GM18867 (cell line): ENCODE results near the gene S100A8.
"Not testable (repeated sequence)": the region's sequence is repeated elsewhere in the genome, so short reads cannot be mapped to it uniquely, and the experiment has no call there.

ENCODE experiments used
- ATAC-seq: cut with Tn5 transposase; IDR thresholded peaks from one replicate; pipeline ENCODE4 v1.9.1; 2021; ENCODE audit warnings: mild to moderate bottlenecking, moderate library complexity; ENCODE audit not compliant: unreplicated experiment

S100A8 gene

GRCh38 chr1:153349363-153350320, 41.2 kb downstream of the S100A8 start:
- ATAC-seq, result no peak

DNA sequence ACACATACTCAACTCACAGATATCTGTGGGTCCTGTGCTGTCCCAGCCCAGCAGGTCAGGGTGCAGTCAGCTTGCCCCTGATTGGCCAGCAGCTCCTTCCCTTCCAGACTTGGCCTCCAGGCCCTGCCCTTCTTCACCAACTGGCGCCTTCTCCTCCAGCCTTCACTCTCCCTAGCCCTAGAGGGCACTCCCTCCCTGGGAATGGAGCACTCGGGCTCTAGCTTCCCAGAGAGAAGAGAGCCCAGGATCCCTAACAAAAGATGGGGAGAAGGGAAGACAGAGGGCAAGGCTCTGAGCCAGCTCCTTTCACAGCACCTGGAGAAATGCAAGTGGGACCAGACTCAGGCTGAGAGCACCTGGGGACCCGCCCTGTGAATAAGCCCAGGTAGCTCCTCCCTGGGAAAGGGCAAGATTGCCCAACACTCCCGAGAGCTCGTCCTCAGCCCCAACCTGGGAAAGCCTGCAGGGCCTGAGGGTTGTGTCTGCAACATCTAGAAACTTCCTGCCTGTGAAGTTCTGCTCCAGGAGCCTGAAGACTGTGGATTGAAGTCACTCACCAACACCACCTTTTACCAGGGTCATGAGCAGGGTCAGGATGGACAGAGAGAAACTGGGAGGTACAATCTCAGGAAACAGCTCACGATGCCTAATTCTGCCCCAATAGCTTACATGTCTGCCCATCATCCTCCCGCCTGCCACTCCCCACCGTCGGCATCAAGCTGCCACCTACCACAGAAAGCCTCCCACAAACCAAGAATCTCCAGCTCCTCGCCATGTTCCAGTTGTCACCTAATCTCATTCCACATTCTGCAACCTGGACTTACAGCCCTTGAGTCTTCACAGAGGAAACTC, 42.1 kb downstream of the S100A8 start, which contains the start of gene PGLYRP4:
Gene PGLYRP4 (minus strand): TSS at position 331 of the 852 bp plus-strand sequence. CDS start 909 bp downstream, outside the sequence.
- no peak for ATAC-seq

GRCh38 chr1:153347856-153348255, 43.0 kb downstream of the S100A8 start:
- no peak for ATAC-seq

- not testable (repeated sequence) for ATAC-seq
Observed at GRCh38 chr1:153347049-153347448, 43.8 kb downstream of the S100A8 start.

DNA sequence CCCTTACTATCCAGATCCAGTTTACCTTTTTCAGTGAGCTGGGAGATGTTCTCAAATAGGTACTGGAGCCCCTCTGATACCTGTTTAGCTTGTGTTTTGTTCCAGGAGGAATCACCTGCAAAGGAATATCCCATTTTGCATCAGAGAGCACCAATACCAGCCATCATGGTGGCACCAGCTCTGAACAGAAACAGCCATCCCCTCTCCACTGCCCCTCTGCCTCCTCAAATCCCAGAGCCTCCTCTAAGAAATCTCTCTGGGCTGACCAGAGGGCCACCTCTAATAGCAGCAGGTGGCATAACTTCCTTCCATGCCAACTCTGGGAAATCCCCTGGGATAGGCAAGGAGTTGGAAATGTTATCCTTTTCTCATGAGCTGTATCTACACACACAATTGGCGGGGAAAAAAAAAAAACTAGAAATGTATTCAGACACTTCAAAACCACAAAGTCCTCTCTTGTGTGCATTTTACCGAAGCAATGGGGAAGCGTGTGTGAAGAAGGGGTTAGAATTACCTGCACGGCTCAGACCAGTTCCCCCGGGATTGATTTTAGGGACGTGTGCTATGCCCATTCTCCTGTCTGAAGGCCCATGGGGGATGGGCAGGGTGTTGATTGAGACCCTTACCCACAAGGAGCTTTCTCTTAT, 44.7 kb downstream of the S100A8 start:
- no peak for ATAC-seq

GRCh38 chr1:153345187-153346076, 45.4 kb downstream of the S100A8 start:
- ATAC-seq, result no peak

- ATAC-seq, result no peak
Observed at GRCh38 chr1:153344718-153345025, 46.2 kb downstream of the S100A8 start.

DNA sequence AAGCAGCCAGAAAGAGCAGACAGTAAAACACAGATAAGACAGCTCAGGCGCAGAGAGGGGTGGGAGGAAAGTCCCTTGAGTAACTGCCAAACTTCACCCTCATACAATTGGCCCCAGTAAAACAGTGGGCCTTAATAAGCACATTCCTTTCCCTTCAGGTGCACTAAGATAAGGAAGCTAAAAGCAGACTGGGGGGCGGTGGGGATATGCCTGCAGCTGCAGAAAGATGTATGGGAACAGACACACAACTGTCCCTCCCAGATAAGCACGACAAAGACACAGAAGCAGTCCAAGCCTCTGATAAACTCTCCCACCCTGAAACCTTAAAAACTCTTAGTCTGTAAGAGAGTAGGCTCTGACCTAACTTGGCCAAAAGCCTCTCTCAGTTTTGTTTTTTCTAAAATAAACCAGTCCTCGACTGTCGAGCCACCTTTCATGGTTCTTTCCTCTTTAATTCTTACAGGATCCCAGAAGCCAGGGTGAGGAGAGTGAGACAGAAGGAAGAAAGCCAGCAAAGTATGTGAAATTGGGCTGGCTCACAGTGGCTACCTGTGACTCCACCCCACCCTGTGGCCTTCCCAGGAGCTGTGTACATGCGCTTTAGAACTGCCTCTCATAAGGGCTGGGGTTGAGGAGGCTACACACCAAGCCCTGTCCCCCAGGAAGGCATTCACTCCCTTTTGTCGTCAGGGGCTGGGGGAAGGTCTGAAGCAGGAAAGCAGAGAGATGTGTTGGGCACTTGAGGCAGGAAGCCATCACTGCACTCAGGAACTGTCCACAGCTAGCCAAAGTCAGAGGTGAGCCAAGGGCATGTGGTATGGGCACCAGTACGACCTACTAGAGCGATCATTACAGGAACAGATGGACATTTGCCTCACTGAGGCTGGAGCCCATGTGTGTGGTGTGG, 46.8 kb downstream of the S100A8 start:
- no peak for ATAC-seq

- no peak for ATAC-seq
Observed at GRCh38 chr1:153343040-153343681, 47.7 kb downstream of the S100A8 start.

DNA sequence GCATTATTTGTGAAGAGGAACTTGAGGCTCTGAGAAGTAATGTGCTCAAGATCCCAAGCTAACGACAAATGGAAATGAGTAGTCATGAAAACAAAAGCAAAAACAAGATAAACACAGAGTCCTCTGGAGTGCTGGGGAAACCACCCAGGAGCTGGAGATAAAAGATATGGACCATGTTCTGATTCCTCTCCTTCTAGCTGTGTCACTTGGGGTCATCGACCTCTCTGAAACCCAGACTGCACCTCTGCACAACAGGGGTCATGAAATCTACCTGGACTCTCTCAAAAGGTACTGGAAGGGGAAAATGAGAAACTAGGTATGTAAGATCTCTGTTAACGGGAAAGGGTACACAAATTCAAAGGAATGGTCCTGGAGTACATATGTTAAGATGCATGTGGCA, 48.7 kb downstream of the S100A8 start:
- ATAC-seq, result no peak

DNA sequence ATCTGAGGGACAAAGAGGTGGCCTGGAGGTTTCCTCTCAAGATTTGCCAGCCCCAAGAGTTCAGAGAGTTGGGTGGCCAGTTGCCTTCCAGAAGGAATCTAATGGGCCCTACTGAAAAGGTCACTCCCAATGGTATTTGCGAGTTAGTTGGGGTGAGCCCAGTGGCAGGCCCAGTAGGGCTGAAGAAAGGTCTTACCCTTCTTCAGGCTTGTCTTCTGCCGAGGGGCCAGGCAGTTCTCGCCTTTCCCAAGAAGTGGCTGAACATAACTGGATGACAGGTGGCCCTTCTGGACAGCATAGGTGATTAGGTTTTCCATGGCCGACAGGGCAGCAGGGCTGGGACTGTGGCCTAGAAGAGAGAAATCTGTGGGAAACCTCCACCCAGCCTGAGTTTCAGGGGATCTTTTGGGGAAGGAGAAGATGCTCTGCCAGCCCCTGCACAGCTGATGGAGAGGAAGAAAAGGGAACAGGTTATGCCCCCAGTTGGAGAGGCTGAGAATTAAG, 49.4 kb downstream of the S100A8 start:
- ATAC-seq, result no peak

DNA sequence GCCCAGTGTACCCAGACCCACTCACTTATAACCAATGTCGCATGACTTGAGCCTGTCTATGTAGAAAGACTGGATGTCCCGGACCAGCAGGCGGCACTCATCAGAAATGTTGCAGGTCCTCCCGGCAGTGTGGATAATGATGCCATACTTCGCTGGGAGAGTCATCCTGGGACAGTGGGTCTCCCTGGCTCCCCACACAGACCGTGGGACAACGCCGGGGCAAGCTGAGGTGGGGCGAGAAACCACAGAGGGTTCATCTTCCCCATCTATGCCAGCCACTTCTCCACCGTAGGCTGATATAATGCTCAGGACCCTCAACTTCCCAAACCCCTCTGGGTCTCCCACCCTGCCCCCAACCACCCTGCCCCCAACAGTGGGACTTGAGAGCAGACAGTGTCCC, 50.5 kb downstream of the S100A8 start:
- ATAC-seq, result no peak
